ENCODE measurements around the gene SUSD1. TPM values are rescaled to one million over a fixed set of nuclear protein-coding genes. Genes with fewer than 3 reads are reported as not detected.

Gene SUSD1
- total and polyA plus RNA-seq, 9 of the 15 experiments (the other 6 are each of a cell fraction or from before 2014, with no cell fraction given): 10.9 to 44.4 (median 36.1) TPM

DNA sequence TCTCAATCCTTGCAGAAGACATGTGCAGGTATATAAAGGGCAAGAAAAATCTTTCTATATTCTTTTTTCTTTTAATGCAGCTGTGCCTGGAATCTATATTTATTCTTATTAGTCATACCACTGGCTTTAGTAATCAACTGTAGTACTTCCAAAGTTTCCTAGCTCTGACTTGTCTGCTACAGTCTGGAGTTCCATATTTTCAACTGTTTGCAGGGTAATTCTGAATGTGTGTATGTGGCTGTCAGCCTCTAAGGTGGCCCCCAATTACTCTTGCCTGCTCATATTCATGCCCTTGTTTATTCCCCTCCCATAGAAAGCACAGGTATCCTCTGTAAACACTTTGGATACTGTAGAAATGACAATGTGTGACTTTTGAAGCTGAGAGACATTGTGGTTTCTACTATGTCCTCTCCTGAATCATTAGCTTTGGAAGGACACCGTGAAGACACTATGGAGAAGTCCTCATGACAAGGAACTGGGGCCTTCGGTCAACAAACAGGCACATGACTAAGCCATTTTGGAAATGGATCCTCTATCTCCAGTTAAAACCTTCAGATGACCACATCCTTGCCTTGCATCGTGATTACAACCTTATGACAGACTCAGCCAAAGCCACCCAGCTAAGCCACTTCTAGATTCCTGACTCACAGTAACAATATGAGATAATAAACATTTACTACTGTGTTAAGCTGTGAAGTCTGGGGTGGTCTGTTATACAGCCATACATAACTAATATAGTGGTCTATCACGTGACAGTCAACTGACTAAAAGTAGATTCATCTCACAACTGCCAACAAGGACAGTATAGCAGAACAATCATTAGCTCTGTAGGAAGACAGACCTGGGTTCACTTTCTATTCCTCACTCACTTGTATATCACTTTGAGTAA, 49.5 kb upstream of the SUSD1 start (continued):
- no peak for TF ChIP-seq ZBTB49 (CRISPR knock-in tag; IDR thresholded peaks at IDR 0.05; ENCODE audit: borderline replicate concordance)
- peak; percentile 87 for TF ChIP-seq MGA (IDR thresholded peaks at IDR 0.05)
- peak; percentile 87 for TF ChIP-seq ZKSCAN8 (CRISPR knock-in tag; IDR thresholded peaks at IDR 0.05)
- no peak for TF ChIP-seq MYNN (IDR thresholded peaks at IDR 0.05)
- no peak for TF ChIP-seq MYNN (CRISPR knock-in tag; IDR thresholded peaks at IDR 0.05)
- TF ChIP-seq ZNF140 (CRISPR knock-in tag; IDR thresholded peaks at IDR 0.05): no peak
- TF ChIP-seq KAT7 (CRISPR knock-in tag; IDR thresholded peaks at IDR 0.05; ENCODE audit: borderline replicate concordance): no peak
- TF ChIP-seq NFE2 (IDR thresholded peaks at IDR 0.05; ENCODE audit: low read depth): peak; percentile 92
- no peak for TF ChIP-seq ATF6 (CRISPR knock-in tag; IDR thresholded peaks at IDR 0.05)

Data from K562 (cell line).